Neural cell (in vitro differentiated cells): ENCODE data around the gene LMCD1. TPM values are rescaled to one million over a fixed set of nuclear protein-coding genes. Genes with fewer than 3 reads are reported as not detected.

ENCODE experiments used
- H2AFZ ChIP-seq: fragments of 200-600, 300-800 bp; sonication (generic), shearing (Covaris generic); 2 replicates; pipeline ENCODE4 v1.6.0; 2014; ENCODE audit warnings: low read depth, mild to moderate bottlenecking, antibody characterized with exemption, low read length, moderate library complexity
- H3F3A ChIP-seq: fragments of 200-600 bp; shearing (Covaris generic); 2 replicates; pipeline ENCODE4 v1.6.1; 2016; ENCODE audit warnings: mild to moderate bottlenecking, moderate library complexity, mixed read lengths, antibody characterized with exemption, low read length; ENCODE audit not compliant: insufficient read depth, poor library complexity, severe bottlenecking
- H3K27ac ChIP-seq: fragments of 200-600, 300-800 bp; sonication (generic), shearing (Covaris generic); 2 replicates; pipeline ENCODE4 v1.5.1; 2014; ENCODE audit warnings: mild to moderate bottlenecking, low read length, moderate library complexity
- H3K27me3 ChIP-seq: fragments of 300-800, 200-600 bp; sonication (generic), shearing (Covaris generic); 2 replicates; pipeline ENCODE4 v1.6.0; 2014; ENCODE audit warnings: mild to moderate bottlenecking, low read depth, low read length, moderate library complexity; ENCODE audit not compliant: insufficient read depth
- H3K36me3 ChIP-seq: fragments of 300-800, 200-600 bp; sonication (generic), shearing (Covaris generic); 2 replicates; pipeline ENCODE4 v1.5.1; 2014; ENCODE audit warnings: mild to moderate bottlenecking, antibody characterized with exemption, low read length, moderate library complexity; ENCODE audit not compliant: insufficient read depth
- H3K4me2 ChIP-seq: fragments of 300-800, 200-600 bp; sonication (generic), shearing (Covaris generic); 2 replicates; pipeline ENCODE4 v1.6.0; 2014; ENCODE audit warnings: mild to moderate bottlenecking, low read length
- H3K4me3 ChIP-seq: fragments of 300-800, 200-600 bp; sonication (generic), shearing (Covaris generic); 2 replicates; pipeline ENCODE4 v1.5.1; 2014; ENCODE audit warnings: mild to moderate bottlenecking, low read length, moderate library complexity
- H3K79me2 ChIP-seq: fragments of 200-600 bp; shearing (Covaris generic); replicated peaks from 2 replicates; pipeline ENCODE4 v1.6.0; 2014; ENCODE audit warnings: mild to moderate bottlenecking, low read length, moderate library complexity; ENCODE audit not compliant: insufficient read depth
- H3K9ac ChIP-seq: fragments of 300-800, 200-600 bp; sonication (generic), shearing (Covaris generic); 2 replicates; pipeline ENCODE4 v1.6.1; 2016; ENCODE audit warnings: mild to moderate bottlenecking, low read length, mixed read lengths
- H3K9me2 ChIP-seq: fragments of 200-600 bp; shearing (Covaris generic); 2 replicates; pipeline ENCODE4 v1.6.1; 2016; ENCODE audit warnings: mild to moderate bottlenecking, low read length, mixed read lengths; ENCODE audit not compliant: insufficient read depth
- H3K9me3 ChIP-seq: fragments of 200-600, 300-800 bp; sonication (generic), shearing (Covaris generic); 2 replicates; pipeline ENCODE4 v1.6.1; 2016; ENCODE audit warnings: mild to moderate bottlenecking, mixed run types, low read length, moderate library complexity, mixed read lengths
- H4K20me1 ChIP-seq: fragments of 200-600 bp; shearing (Covaris generic); 2 replicates; pipeline ENCODE4 v1.6.1; 2016; ENCODE audit warnings: mild to moderate bottlenecking, mixed run types; ENCODE audit not compliant: insufficient read depth
- EP300 ChIP-seq: fragments of 450-650 bp; conservative IDR thresholded peaks from 2 replicates; pipeline ENCODE4 v1.6.1; 2014; ENCODE audit warnings: antibody characterized with exemption, mild to moderate bottlenecking, moderate library complexity; ENCODE audit not compliant: poor library complexity, severe bottlenecking
- EZH2 ChIP-seq: fragments of 200-600, 300-800 bp; shearing (Covaris generic), sonication (generic); IDR thresholded peaks from 2 replicates; pipeline ENCODE4 v1.6.1; 2014; ENCODE audit warnings: antibody characterized with exemption, low read length, borderline replicate concordance, mild to moderate bottlenecking; ENCODE audit not compliant: insufficient read depth, poor library complexity, severe bottlenecking
- MXI1 ChIP-seq: fragments of 450-650 bp; conservative IDR thresholded peaks from 2 replicates; pipeline ENCODE4 v1.6.1; 2014; ENCODE audit warnings: antibody characterized with exemption, mild to moderate bottlenecking; ENCODE audit not compliant: poor library complexity, severe bottlenecking
- POLR2AphosphoS5 ChIP-seq: IDR thresholded peaks from 2 replicates; pipeline ENCODE4 v1.6.1; 2012
- RAD21 ChIP-seq: fragments of 450-650 bp; conservative IDR thresholded peaks from 2 replicates; pipeline ENCODE4 v1.6.1; 2014; ENCODE audit warnings: antibody characterized with exemption, mild to moderate bottlenecking, moderate library complexity
- SMC3 ChIP-seq: fragments of 450-650 bp; conservative IDR thresholded peaks from 2 replicates; pipeline ENCODE4 v1.6.1; 2014; ENCODE audit warnings: antibody characterized with exemption, mild to moderate bottlenecking, moderate library complexity; ENCODE audit not compliant: poor library complexity
- TAF1 ChIP-seq: IDR thresholded peaks from 2 replicates; pipeline ENCODE4 v1.6.1; 2012; ENCODE audit warnings: low read depth
- polyA plus RNA-seq: library from polyadenylated mRNA; depleted of rRNA; stranded (reverse); fragments of >200 nt; gene quantifications from 2 replicates; pipeline ENCODE4 v1.2.3, GENCODE V29; 2014
- TF ChIP-seq, protein P1 (sequence below): IDR thresholded peaks from 2 replicates; pipeline ENCODE4 v1.6.1; 2012; ENCODE audit warnings: borderline replicate concordance
- TF ChIP-seq, protein P2 (sequence below): fragments of 450-650 bp; IDR thresholded peaks from 2 replicates; pipeline ENCODE4 v1.5.1; 2014; ENCODE audit warnings: antibody characterized with exemption, mild to moderate bottlenecking, moderate library complexity; ENCODE audit not compliant: poor library complexity, severe bottlenecking

LMCD1 gene
- polyA plus RNA-seq, 1 donor from 2014 or later: 3.5 TPM

DNA sequence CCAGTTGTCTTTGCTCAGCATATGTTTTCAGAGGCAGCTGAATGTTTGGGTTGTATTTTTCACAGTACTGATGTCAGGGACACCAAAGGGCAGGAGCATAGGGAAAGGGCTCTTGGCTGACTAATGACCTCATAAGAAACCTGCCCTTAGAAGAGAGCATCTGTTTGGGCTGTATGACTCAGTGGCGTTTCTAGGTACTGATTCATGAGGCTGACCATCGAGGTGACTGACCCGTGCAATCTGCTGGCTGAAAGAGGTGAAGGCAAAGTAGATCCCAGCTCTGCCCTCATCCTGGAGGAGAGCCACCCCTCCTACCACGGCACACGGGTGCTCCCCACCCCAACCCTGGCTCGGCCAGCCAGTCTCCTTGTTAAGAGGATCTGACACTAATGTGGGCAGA, 8.3 kb downstream of the LMCD1 start:
- no peak for TF ChIP-seq POLR2AphosphoS5
- no peak for TF ChIP-seq SMC3
- Histone ChIP-seq H2AFZ (no peak overlapping the region), H3K4me3 (no peak overlapping the region), H3K27me3 (no peaks in the 10 kb centered on the region), H3F3A (no peaks in the 10 kb centered on the region), H3K79me2 (no peaks in the 10 kb centered on the region), H3K9me3 (no peaks in the 10 kb centered on the region), H3K9ac (no peak overlapping the region), H4K20me1 (no peaks in the 10 kb centered on the region), H3K36me3 (no peaks in the 10 kb centered on the region), H3K4me2 (no peak overlapping the region), H3K9me2 (no peaks in the 10 kb centered on the region), H3K27ac (no peak overlapping the region)

DNA sequence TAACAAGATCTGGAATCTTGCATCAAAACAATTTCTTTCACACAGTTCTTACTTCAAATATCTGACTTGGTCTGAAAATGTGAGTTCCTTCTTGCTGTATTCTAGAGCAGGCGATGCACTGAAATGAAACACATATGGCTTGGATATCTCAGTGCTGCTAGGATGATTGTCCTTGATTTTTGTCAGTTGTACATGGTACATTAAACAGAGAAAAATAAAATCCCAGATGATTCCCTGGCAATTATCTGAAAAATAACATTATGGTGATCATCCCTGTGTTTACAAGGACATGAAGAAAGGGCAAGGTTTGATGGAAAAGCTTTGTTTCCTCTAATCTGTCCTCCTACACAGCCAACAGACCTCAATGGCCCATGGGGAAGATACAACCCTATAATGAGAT, 10.6 kb downstream of the LMCD1 start:
- H3K27me3 ChIP-seq: no peaks in the 10 kb centered on the region
- no peak overlapping the region for H3K9ac ChIP-seq
- no peaks in the 10 kb centered on the region for H3K36me3 ChIP-seq
- H4K20me1 ChIP-seq: no peaks in the 10 kb centered on the region
- no peak overlapping the region for H3K27ac ChIP-seq
- H3K79me2 ChIP-seq: no peaks in the 10 kb centered on the region
- no peaks in the 10 kb centered on the region for H3F3A ChIP-seq
- no peak overlapping the region for H3K4me2 ChIP-seq
- TF ChIP-seq, protein P1, sequence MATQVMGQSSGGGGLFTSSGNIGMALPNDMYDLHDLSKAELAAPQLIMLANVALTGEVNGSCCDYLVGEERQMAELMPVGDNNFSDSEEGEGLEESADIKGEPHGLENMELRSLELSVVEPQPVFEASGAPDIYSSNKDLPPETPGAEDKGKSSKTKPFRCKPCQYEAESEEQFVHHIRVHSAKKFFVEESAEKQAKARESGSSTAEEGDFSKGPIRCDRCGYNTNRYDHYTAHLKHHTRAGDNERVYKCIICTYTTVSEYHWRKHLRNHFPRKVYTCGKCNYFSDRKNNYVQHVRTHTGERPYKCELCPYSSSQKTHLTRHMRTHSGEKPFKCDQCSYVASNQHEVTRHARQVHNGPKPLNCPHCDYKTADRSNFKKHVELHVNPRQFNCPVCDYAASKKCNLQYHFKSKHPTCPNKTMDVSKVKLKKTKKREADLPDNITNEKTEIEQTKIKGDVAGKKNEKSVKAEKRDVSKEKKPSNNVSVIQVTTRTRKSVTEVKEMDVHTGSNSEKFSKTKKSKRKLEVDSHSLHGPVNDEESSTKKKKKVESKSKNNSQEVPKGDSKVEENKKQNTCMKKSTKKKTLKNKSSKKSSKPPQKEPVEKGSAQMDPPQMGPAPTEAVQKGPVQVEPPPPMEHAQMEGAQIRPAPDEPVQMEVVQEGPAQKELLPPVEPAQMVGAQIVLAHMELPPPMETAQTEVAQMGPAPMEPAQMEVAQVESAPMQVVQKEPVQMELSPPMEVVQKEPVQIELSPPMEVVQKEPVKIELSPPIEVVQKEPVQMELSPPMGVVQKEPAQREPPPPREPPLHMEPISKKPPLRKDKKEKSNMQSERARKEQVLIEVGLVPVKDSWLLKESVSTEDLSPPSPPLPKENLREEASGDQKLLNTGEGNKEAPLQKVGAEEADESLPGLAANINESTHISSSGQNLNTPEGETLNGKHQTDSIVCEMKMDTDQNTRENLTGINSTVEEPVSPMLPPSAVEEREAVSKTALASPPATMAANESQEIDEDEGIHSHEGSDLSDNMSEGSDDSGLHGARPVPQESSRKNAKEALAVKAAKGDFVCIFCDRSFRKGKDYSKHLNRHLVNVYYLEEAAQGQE: no peak
- TF ChIP-seq POLR2AphosphoS5: no peak
- TF ChIP-seq TAF1: no peak
- TF ChIP-seq EZH2: no peak
- TF ChIP-seq RAD21: no peak
- no peak for TF ChIP-seq MXI1
- TF ChIP-seq SMC3: no peak
- no peak for TF ChIP-seq EP300
- TF ChIP-seq, protein P2, sequence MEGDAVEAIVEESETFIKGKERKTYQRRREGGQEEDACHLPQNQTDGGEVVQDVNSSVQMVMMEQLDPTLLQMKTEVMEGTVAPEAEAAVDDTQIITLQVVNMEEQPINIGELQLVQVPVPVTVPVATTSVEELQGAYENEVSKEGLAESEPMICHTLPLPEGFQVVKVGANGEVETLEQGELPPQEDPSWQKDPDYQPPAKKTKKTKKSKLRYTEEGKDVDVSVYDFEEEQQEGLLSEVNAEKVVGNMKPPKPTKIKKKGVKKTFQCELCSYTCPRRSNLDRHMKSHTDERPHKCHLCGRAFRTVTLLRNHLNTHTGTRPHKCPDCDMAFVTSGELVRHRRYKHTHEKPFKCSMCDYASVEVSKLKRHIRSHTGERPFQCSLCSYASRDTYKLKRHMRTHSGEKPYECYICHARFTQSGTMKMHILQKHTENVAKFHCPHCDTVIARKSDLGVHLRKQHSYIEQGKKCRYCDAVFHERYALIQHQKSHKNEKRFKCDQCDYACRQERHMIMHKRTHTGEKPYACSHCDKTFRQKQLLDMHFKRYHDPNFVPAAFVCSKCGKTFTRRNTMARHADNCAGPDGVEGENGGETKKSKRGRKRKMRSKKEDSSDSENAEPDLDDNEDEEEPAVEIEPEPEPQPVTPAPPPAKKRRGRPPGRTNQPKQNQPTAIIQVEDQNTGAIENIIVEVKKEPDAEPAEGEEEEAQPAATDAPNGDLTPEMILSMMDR: no peak
- H3K9me3 ChIP-seq: no peaks in the 10 kb centered on the region
- no peak overlapping the region for H2AFZ ChIP-seq
- H3K9me2 ChIP-seq: no peaks in the 10 kb centered on the region
- H3K4me3 ChIP-seq: no peak overlapping the region

DNA sequence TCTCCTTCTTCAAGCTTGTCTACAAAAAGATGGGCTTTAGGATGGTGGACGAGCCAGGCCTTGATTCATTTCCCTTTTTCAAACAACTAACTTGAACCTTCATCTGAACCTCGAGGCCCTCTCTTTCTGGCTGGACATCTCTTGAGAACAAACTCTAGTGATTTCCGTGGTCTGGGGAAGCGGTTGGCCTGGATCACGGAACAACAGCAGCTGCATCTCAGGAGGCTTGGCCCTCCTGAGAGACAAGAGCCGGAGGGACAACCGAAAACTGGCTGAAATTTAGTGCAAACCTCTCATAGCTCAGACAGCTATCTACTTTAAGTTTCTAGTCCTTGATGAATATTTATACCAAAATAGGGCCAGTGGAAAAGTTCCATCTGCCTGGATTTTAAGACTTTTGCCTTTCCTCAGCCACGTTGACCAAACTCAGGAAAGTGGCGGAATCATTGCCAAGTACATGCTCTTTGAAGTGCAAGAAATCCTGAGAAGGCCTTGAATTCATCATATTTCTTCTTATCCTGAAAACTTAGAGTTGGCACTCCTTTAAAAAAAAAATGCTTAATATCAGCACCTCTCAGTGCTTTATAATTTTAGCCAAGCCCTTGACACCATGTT, 14.5 kb downstream of the LMCD1 start:
- no peak overlapping the region for H3K27ac ChIP-seq
- no peak overlapping the region for H3K4me2 ChIP-seq
- no peaks in the 10 kb centered on the region for H3K9me2 ChIP-seq
- no peaks in the 10 kb centered on the region for H3K79me2 ChIP-seq
- no peaks in the 10 kb centered on the region for H3K27me3 ChIP-seq
- no peaks in the 10 kb centered on the region for H3F3A ChIP-seq
- H4K20me1 ChIP-seq: no peaks in the 10 kb centered on the region
- H2AFZ ChIP-seq: no peak overlapping the region
- no peak overlapping the region for H3K9ac ChIP-seq
- no peaks in the 10 kb centered on the region for H3K36me3 ChIP-seq
- no peak overlapping the region for H3K4me3 ChIP-seq
- TF ChIP-seq SMC3 (no peak), EZH2 (no peak), EP300 (no peak), MXI1 (no peak), TAF1 (no peak)
- TF ChIP-seq, protein P2: no peak
- H3K9me3 ChIP-seq: no peaks in the 10 kb centered on the region
